ENCODE results near the gene SNX5.
"Not testable (repeated sequence)": the region's sequence is repeated elsewhere in the genome, so short reads cannot be mapped to it uniquely, and the experiment has no call there.

The SNX5 gene

DNA sequence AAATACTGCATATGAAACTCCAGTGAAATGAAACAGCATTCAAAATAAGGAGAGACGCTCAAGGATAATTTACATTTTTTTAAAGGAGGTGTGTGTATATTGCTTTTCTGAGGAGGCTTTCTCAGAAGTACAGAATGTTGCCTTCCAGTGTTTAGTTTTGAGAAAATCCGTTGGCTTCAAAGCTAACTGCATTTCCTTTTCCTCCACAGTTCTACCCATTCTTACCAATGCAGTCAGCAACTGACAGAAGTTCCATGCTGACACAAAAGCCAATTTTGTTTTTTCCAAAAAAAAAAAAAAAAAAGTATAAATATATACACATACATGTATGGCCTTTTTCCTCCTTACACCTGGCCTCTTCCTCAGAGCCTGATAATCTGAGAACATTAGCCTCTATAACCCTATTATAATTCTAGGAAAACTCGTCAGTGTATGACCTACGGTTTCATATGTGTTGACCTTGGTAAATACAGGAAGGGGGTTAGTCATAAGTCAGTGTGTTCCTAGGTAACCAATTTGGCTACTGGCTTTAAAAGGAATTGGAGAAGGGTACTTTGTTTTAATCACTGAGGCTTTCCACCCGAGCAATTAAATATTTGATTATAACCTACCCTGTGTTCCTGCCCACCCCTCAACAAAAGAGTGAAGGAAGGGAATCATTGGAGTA is 24.4 kb upstream of the SNX5 start:
- no peak for DNase-seq

DNA sequence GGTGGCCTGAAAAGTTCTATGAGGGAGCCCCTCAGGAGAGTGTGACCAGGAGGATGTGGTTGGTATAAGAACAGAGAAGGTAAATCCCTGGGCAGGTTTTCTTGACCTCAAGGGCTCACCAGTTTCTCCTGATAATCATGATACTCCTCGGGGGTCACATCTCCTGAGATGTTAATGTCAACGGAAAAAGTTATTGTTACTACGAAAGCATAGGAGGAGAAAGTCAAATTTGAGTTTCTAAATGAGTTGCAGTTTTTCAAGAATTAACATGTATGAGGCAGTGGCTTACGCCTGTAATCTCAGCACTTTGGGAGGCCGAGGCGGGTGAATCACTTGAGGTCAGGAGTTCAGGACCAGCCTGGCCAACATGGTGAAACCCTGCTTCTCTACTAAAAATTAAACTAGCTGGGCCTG is 23.6 kb upstream of the SNX5 start:
- DNase-seq: no peak

DNA sequence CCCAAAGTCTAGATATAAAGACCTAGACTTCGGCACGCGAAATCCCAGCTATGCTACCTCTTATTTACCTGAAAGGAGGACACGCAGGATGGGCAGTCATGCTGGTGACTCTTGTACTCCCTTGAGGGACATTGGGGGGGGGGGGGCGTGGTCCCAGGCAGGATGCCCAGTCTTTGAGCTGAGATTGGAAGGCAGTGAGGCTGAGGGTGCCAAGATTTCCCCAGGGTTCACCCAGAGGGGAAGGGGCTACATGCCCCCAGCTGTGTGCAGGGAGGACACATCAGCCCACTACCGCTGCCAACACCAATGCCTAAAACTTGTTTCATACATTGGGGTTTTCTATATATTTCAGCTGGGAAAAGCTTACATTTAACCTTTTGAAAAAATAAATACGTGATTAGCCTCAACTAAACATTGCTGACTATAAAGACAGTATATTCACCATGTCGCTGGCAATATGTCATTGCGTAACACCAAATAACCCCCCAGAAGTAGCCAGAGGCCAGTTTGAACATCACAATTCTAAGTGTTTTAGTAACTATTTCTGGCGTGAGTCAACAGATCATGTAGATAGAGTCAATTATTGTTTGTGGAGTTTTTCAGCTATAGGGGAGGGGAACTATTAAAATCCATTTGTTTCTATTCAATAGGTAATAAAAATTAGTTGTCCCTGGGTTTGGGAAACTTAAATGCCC is 21.8 kb upstream of the SNX5 start:
- no peak for DNase-seq

DNA sequence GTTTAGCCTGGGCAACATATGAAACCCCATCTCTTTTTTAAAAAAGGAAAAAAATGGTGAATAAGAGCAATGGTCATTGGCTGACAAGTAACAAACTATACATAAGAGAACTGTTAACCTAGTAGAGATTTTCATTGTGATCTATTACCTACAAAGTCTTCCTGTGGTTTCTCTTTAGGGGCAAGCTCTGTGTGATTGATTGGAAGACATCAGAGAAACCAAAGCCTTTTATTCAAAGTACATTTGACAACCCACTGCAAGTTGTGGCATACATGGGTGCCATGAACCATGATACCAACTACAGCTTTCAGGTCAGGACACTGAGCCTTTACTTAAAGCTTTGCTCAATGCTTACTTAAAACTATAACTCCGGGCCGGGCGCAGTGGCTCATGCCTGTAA is 19.4 kb upstream of the SNX5 start:
- peak in 1 of 2 donors; percentile 36 for DNase-seq

GRCh38 chr20:17985388-17986018 is 16.9 kb upstream of the SNX5 start:
- no peak for DNase-seq

DNA sequence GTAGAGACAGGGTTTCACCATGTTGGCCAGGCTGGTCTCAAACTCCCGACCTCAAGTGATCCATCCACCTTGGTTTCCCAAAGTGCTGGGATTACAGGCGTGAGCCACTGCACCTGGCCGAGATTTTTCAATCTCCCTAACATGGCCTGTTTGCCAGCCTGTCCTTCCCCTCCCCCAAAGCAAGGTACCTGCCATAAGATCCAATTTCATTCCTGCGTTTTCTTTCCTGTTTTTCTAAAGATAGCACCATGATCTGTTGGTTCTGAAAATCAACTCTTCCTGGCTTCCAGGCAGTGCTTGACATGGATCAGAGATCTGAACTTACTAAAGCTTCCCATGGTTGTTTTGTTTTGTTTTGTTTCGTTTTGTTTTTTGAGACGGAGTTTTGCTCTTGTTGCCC is 7.7 kb upstream of the SNX5 start:
- no peak for DNase-seq

DNA sequence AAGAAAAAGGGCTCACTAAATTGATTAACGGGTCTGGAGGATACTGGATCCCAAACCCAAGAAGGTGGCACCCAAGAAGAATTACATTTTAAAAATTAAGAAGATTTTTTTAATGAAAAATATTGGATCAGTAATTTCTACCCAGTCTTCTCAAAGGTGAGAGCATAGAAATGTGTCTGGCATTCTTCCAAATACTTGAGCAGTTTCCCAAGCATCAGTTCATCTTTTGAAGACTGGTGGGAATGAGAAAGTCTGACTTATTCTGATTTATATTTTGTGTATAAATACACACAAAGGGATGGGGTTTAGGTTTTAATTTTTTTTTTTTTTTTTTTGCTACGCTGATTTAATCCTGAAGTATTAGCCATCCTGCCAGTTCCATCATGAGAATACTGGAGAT is 3.5 kb upstream of the SNX5 start:
- no peak for DNase-seq

DNA sequence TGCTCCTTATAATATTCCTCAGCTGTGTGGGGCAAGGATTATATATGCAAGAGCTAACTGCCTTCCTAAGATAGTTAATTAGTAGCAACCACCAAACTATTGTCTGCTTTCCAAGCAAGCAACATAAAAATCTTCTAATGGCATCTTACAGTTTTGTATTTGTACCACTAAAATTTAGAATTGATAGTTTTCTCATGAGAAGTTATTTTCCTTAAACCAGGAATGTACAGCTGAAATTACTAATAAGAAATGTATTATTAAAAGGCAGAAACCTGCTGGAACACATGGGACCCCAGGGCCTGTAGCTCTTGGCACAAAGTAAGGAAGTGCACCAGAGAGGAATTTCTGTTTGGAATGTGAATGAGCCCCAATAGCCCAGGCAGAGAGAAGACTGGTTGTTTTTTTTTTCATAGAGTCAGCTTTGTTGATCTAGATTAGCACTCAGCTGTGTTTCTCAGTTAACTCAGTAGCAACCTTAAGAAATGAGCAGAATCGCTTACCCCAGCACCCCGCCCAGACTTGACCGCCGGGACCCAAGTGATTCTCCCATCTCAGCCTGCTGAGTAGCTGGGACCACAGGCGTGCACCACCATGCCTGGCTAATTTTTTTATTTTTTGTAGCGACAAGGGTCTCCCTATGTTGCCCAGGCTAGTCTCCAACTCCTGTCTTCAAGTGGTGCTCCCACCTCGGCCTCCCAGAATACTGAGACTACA is 2.9 kb upstream of the SNX5 start:
- DNase-seq: no peak

DNA sequence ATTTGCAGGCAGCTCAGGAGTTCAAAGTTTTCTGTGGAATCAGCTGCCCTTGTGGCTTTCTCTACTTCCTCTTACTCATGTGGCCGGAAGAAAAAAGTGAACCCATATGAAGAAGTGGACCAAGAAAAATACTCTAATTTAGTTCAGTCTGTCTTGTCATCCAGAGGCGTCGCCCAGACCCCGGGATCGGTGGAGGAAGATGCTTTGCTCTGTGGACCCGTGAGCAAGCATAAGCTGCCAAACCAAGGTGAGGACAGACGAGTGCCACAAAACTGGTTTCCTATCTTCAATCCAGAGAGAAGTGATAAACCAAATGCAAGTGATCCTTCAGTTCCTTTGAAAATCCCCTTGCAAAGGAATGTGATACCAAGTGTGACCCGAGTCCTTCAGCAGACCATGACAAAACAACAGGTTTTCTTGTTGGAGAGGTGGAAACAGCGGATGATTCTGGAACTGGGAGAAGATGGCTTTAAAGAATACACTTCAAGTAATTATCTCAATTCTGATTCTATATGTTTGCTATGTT is 1.4 kb upstream of the SNX5 start:
- DNase-seq: peak; percentile 66 to 76

DNA sequence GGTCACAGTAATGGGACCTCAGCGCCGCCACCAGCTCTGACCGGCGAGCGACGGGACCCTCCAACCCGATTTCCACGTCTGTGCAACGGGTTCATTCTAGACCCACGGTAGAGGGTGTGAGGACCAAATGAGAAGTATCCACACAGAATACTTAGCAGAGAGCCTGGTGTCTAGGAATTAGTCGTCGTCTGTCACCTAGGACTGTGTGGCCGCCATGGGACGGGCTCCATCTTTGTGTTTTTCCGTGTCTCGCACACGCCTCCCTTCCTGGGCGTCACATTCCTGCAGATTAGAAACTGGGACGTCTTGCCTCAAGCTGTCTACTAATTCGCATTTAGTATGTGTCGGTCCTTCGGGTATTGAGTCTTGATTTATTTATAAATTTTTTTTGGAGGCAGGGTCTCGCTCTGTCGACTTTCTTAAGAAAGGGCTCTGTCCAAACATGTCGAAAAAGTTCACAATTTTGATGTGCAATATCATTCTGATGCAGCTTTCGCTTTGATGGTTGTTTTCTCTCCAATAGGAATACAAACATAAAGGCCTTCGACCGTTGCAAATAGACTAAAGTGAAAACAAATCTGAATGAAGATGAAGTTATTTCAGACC is 787 bp upstream of the SNX5 start:
- peak in 1 of 2 donors; percentile 31 for DNase-seq

DNA sequence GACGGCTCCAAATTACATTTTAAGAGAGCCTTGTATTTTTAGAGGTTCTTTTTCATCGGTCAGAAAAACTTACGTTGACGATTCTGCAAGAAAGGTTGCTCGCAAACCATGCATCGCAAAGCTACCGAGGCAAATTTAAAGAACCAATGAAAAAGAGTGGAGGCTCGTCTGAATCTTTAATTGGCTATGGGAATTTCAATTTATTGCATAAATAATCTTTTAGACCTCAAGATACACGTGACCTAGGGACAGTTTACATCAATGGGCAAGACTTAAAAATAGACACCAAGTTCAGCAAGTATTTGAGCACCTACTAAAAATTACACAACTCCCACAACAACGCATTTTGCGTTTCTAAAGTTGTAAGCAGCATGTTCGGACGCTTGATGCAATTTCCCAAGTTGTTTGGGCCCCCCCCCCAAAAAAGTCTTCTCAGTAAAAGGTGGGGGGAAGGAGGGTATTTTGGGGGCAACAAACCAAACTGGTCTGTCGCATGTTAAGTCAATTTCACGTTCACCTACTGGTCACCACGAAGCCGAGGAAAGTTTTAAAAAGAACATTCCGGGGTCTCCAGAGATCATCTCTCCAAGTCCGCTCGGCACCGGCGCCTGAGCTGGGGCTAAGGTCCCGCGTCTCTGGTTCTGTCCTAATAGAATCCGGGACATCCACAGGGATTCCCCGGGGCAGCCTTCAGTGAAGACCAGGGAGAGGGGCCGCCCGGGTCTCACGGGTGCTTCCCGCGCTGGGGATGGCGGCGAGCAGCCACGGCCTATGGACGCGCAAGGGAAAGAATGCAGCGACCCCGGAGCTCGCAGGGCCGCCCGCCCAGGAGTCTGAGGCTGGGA is 851 bp downstream of the SNX5 start:
- peak in 1 of 2 donors; percentile 45 for DNase-seq

DNA sequence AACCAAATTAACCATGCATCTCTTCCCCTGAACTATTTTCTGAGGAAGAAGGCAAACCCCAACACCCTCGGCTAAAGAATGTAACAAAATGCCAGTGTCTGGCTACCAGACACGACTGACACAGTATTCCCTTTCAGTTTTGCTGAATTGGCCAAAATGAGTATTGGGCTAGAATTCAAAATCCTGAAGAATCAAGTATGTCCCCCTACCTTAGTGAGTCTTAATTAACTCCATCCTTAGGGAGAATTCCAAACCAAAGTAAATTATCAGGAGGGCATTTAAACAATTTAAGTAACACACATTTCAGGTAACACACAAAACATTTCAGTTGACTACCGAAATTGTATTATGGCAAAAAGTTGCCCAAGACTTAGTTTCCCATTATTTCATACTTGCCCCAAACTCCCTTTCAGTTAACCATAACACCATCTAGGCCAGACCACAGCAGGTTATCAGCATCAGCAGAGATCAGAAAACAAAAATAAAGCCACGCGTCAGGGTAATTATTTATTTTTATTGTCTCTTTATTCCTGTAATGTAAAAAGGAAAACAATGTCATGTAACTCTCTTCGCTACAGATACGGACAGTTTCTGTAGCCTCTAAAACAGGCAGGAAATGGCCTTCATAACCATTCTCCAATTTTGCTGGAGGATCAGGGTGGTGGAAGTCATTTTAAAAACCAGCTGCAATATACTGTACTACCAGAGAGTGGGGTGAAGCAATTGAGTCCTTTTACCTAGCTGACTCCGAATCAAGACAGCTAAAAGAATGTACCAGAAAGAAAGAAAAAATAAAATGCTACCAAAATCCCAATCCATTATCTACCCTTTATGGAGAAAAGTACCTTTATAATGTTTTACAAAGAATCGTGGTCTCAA is 1.9 kb downstream of the SNX5 start:
- DNase-seq: peak in 1 of 2 donors; percentile 67

DNA sequence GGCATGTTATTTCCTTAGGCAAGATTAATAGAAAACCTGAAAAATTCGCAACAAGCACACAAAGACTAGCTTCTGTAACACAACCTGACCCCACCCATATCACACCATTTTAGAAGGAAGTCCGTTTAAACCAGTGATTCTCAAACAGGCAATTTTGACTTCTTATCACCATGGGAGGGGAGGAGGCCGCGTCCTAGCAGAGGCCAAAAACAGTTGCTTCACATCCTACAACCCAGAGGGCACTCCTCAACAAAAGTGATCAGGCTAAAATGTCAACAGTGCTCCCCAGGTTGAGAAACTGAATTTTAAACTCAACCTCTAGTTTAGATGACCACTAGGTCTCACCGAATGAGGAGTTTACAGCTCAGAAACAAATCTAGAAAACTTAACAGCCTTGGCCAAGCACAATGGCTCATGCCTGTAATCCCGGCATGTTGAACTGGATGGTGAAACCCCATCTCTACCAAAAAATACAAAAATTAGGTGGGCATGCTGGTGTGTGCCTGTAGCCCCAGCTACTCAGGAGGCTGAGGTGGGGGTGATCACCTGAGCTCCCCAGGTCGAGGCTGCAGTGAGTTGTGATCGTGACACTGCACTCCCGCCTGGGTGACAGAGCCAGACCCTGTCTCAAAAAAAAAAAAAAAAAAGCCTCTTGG is 3.4 kb downstream of the SNX5 start:
- peak; percentile 27 to 40 for DNase-seq

GRCh38 chr20:17964632-17965031 is 4.0 kb downstream of the SNX5 start:
- no peak for DNase-seq

DNA sequence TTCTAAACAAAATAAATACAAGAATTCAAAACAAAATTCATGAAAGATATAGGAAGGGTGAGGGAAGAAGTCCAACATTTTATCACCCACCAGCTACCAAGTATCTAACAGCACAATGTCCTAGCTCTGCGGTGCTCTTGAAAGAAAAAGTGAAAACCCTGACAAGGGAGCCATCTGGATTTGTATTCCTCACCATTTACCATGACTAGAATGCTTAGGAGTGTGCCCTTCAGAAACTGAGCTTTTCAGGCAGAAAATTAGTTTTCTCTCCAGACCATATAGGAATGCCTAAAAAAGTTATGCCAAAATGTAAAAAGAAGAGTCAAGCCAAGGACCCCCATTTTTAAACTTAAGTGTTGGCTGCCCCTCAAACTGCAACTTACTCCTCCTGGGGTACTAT is 4.5 kb downstream of the SNX5 start:
- no peak for DNase-seq

GRCh38 chr20:17963114-17963897 is 5.3 kb downstream of the SNX5 start:
- no peak for DNase-seq

DNA sequence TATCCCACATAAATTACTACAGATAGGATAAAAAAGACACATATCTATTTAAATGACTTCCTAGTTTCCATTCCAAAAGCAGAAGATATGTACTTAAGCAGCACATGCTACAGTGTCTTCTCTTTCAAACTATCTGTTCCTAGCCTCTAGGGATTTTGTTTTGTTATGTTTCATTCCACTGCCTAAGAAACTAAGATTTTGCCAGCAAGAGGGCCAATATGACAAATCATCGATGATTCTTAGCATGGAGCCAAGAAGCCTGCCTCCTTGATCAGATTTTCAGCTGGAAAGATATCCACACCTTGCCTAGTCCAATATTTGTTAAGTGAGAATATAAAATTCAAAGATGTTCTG is 7.0 kb downstream of the SNX5 start:
- no peak for DNase-seq

DNA sequence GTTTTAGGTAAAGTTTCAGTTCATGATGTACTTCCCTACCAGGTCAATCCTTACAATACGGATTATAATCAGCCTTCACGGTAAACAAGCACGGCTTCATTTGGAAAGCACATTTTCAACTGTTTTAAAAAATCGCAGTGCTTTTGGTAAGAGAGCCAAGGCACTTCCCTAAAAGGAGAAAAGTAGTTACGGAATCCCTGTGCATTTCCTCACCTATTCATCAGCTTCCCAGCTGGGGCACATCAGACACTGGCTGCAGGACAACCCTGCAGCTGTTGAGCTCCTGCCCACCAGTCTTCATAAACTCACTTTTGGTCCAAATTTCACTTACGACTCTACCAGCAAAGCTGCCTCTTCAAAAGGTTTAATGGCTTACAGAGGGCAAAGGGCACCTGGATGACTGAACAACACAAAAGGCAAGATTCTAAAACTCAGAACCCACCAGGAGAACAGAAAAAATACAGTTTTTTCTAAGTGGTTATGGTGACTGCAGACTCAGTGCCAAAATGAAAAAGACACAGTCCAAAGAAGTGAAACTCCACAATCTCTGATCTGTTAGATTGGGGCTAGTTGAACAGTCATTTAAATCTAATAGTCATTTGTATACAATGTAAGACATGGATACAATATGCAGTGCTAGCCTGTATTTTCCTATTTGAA is 7.5 kb downstream of the SNX5 start:
- no peak for DNase-seq

DNA sequence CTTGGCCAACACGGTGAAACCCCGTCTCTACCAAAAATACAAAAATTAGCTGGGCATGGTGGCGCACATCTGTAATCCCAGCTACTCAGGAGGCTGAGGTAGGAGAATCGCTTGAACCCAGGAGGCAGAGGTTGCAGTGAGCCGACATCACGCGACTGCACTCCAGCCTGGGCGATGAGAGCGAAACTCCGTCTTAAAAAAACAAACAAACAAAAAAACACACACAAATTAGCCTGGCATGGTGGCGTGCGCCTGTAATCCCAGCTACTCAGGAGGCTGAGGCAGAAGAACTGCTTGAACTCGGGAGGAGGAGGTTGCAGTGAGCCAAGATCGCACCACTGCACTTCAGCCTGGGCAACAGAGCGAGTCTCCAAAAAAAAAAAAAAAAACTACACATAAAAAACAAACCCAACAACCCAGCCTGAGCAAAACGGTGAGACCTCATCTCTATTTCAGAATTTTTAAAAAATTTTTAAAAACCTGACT is 8.2 kb downstream of the SNX5 start:
- DNase-seq: not testable (repeated sequence)
